ENCODE measurements around the gene OVCH2.
"Not testable (repeated sequence)": the region's sequence is repeated elsewhere in the genome, so short reads cannot be mapped to it uniquely, and the experiment has no call there.

OVCH2 gene
- total RNA-seq = 0 reads per million in 2 donors

GRCh38 chr11:7706377-7706776 is at the start of gene OVCH2:
TSS of gene OVCH2 (minus strand) at chr11:7706477. CDS start at chr11:7706394, 83 bp downstream.
- DNase-seq = no peak

GRCh38 chr11:7749456-7749855 is 43.2 kb upstream of the OVCH2 start:
- DNase-seq = no peak

GRCh38 chr11:7734767-7735166 is 28.5 kb upstream of the OVCH2 start:
- not testable (repeated sequence) for DNase-seq

- no peak for DNase-seq
These were observed 8.5 kb upstream of the OVCH2 start for GRCh38 chr11:7714786-7715185.

- no peak for DNase-seq
These were observed 2.5 kb downstream of the OVCH2 start for GRCh38 chr11:7703740-7704139.

DNA sequence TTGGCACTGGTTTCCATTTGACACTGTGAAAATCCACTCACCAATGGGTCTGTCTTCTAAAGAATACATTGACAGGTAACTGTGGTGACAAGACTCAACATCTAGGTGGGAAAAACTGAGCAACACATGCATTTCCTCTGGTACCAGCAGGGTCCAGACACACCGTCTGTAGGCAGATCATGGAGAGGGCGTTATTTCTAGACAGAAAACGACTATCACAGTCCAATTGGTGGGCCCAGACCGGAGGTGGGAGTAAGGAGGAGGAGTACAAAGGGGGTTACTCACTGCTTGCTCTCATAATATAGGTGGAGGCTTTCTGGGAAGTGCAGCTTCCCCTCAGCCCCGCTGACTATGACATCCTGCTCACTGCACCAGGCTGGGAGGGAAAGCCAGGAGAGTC is 9.9 kb downstream of the OVCH2 start:
- DNase-seq = no peak

DNA sequence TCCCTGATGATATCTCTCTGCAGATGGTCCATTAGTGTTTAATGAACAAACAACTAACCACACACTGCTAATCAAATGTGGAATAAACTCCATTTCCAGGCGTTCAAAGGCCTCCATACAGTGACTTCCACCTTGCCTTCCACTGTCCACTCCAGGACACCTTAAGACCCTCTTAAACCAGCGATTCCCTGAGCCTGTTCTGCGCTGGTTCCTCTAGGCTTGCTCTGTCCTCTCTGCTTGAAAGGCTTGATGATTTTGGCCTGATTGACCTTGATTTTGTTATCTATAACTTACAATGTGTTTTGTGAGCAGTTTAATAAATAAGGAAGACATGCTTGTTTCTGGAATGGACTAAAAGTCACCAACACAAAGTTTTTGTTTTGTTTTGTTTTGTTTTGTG is 12.0 kb downstream of the OVCH2 start:
- no peak for DNase-seq

DNA sequence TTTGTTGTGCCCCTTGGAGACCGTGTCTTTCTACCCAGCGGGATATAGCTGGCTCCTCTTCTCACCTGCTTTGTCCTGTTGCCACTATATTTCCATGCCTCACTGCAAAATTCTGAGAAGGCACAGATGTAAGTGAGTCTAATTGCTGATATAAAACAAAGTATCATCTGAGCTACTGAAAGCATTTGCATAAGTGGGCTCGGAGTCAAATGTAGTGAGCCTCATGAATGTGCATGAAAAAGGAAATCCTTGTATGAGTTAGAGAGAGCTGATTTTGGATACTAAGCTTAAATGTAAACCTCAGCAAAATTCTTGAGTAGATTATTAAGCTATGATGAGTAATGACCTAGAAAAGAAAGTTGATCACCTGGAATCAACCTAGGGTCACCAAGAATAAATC is 13.9 kb downstream of the OVCH2 start:
- DNase-seq = no peak

GRCh38 chr11:7691759-7692350 is 14.4 kb downstream of the OVCH2 start:
- no peak for DNase-seq

DNA sequence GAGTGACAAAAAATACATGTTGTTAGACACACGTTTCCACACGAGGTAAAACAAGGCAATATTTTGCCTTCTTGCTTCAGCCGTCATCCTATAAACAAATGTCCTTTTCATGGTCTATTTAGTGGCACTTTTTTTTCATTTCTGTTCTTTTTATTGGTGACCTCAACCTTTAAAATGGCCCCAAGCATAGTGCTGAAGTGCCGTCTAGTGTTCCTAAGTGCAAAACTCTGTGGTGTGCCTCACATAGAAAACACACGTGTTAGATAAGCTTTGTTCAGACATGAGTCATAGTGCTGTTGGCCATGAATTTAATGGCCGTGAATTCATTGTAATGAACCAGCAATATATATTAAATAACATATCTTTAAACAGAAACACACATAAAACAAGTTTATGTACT is 15.6 kb downstream of the OVCH2 start:
- no peak for DNase-seq

DNA sequence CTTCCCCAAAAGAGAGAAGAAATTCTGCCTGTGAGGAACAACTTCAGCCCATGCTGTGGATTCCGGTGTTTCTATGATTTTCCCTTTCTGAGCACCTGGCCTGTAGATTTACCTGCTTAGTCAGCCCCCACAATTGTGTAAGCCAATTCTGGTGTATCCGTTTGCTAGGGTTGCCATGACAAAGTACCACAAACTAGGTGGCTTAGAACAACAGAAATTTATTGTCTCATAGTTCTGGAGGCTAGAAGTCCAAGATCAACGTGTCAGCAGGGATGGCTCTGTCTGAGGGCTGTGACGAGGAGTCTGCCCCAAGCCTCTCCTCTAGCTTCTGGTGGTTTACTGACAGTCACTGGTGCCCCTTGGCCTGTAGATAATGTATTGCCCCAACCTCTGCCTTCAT is 17.0 kb downstream of the OVCH2 start:
- no peak for DNase-seq

DNA sequence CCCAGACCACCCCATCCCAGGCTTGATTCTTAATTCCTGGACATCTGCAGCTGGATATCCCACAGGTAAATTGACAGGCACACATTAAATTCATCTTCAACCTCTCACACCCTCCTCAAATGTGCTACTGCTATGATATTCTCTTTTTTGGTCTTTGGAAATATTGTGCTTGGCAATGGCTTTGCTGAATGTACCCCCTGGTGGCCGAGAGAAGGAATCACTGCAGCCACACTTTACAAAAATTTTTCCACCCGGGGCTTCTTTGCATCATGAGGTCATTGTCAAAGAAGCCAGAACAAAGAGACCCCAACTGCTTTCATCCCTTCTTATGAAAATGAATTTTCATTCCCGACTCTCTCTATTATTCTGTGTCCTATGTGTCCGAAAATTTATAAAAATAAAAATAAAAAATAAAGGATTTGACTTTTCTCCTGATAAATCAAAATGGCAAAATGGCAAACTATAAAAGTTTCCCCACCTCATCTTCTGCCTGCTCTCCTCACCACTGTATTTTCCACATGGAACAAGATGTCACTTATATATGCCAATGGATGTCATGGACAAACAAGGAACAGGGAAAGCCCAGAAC is 17.9 kb downstream of the OVCH2 start:
- no peak for DNase-seq

DNA sequence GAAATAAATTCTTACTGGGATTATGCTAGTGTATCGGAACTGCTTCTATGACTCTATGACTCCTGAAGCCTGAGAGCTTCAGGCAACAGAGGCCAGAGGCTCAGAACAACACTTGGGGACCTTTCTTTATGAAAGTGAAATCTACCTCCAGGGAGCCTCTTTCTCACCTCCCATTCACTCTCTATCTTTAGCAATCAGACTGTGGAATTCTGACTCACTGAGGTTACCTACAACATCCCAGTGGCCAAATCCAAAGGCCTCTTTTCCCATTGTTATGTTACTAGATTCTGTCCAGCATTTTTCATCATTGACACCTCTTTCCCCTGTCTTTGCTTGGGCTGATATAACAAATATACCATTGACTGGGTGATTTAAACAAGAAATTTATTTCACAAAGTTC is 18.9 kb downstream of the OVCH2 start:
- DNase-seq = no peak

DNA sequence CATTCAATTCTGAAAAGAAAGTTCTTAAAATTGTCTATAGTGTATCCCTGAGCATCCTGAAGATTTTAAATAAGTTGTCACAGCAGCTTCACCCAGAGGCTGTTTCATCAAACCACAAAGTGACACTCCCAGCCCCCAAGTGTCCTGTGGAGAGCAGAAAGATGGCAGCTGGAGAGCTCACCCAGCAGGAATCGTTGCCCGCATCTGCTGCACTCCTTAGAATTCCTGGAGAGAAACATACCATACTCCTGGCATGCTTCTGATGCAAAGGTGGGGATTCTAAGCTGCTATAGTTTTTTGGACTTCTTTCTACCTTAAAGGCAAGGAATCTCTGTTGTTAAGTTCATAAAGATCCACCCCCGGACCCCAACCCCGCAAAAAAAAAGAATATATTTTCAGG is 19.5 kb downstream of the OVCH2 start:
- no peak for DNase-seq

DNA sequence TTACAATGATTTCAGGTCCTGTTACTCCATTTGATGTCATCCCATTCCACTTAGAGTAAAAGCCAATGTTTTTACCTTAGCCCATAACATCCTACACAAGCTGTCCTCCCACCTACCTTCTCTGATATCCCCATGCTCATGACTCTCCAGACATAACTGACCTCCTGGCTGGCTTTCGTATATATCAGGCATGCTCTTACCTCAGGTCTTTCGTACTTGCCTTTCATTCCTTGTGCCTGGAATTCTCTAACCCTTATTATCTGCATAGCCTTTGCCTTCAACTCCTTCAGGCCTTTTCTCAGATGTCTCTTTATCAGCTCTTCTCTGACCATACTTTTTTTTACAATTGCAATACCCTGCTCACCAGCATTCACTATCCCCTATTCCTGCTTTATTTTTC is 22.7 kb downstream of the OVCH2 start:
- DNase-seq = no peak

DNA sequence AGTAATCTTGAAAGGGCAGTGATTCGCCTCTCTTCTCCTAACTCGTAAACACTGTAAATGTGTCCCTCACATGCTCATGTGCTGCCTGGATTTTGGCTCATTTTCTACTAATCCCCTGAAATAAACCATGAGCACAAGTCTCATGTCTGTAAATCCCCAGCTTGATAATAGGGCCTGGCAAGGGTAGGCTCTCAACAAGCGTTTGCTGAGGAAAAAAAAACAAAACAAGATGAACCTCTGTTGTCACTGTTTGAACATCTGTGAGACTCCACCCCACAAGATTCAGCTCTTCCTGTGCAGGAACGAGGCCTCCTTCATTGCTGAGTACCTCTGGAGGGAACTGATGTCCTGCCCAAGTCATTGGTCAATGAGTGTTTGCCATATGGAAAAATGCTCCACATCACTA is 28.5 kb downstream of the OVCH2 start:
- no peak for DNase-seq

GRCh38 chr11:7677071-7677470 is 29.2 kb downstream of the OVCH2 start:
- no peak for DNase-seq

DNA sequence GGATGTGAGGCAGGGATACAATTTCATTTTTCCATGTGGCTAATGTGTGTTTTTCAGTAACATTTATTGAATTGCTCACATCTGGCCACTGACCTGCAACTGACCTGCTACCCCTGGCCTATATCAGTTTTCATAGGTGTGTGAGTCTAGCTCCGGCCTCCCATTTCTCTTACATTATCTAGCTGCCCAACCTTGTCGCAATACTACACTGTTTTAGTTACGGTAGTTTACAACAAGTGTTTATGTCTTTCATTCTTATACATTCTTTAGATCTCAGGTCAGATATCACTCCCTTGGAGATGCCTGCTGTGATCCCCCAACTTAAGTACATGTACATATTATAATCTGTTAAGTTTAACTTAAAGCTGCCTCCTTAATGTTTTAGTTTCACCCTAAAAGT is 30.6 kb downstream of the OVCH2 start:
- no peak for DNase-seq

- no peak for DNase-seq
These were observed 32.4 kb downstream of the OVCH2 start for GRCh38 chr11:7673724-7674434.

- no peak for DNase-seq
These were observed 33.1 kb downstream of the OVCH2 start, which contains the start of gene CYB5R2 for GRCh38 chr11:7672960-7673723. TSS of gene CYB5R2 (minus strand) at chr11:7673500. CDS start at chr11:7672825, 675 bp downstream.

- no peak for DNase-seq
These were observed 33.9 kb downstream of the OVCH2 start for GRCh38 chr11:7672276-7672959.

- DNase-seq = no peak
These were observed 34.7 kb downstream of the OVCH2 start for GRCh38 chr11:7671347-7672215.
